Skin of body (tissue), 2 donors: ENCODE measurements around the gene ADORA2A. TPM values are rescaled to one million over a fixed set of nuclear protein-coding genes. Genes with fewer than 3 reads are reported as not detected.

Experiments
- DNase-seq: peaks from one replicate; lab custom pipeline; 2025; lab: John Stamatoyannopoulos, UW
- total RNA-seq: library from RNA; depleted of rRNA; stranded (reverse); fragments of >200 nt; gene quantifications from one replicate; pipeline ENCODE4 v1.2.3, GENCODE V29; 2014

The ADORA2A gene
- total RNA-seq, 1 donor from 2014 or later = 2.7 TPM

DNA sequence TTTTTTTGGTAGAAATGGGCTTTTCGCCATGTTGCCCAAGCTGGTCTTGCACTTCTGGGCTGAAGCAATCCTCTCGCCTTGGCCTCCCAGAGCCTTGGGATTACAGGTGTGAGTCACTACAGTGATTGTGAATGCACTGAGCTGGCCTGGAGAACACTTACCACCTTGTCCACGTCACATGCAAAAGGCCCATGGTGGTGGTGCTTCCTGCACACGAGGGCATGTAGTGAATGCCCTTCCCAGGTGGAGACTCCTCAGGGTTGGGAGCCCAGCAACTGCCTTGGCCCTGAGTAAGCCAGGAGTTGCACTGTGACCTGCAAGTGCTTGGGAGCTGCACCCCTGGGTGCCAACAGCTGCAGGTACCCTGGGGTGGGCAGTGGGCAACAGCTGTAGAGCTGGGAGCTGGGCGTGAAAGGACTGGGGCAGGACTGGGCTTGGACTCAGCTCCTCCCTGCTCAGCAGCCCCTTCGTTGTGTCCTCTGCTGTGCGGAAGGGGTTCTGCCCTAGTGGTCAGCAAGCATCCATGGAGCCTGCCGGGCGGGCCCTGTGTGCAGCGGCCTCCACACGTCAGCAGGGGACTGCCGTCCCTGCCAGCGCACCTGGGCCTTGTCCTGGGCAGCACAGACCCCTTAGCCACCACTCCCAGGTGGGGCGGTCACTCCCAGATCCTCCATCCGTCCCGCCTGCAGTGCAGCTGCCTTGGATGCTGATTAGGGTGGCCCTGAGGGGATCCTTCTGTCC lies 9.3 kb upstream of the ADORA2A start:
- DNase-seq = no peak

DNA sequence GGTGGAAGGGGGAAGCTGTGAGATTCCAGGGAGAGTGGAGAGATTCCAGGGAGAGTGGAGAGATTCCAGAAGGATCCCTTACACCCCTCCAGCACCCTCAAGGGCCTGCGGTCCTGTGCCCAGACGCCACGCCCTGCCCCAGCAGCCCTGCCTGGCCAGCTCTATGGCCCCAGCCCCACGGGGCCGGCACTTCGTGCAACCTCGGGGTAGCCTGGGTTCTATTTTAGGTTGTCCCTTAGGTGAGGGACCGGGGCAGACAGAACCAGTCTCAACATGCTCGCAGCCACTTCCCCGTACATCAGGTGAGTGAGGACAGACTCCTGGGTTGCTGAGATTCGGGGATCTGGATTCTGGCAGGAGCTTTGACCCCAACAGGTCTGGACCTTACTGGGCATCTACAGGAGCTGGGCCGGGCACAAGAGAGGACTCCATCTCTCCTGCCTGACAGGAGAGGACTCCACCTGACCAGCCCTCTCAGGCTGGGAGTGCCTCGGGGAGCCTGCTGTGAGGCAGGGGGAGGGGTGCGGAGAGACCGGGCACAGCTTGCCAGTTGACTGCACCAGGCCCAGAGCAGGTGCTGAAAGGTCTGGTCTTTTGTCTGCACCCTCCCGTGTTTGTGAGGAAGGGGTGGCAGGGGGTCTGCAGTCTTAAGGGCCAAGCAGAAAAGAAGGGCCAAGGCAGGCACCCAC lies 8.5 kb upstream of the ADORA2A start:
- DNase-seq = no peak

DNA sequence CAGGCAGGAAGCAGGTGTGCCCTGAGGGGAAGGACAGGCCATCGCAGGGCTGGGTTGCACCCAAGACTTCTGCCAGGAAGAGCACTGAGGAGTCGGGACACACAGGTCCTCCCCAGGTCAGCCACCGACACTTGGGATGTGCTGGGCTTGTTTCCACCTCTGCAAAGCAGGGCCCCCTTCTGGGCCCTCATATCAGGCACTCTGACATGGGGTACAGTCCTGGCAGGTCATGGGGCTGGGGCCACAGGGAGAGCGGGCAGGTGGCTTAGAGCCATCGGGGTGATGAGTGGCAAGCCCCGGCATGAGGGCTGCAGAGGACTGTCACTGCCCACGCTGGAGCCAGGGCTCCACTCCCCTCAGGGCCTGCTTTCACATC lies 7.9 kb upstream of the ADORA2A start:
- no peak for DNase-seq

DNA sequence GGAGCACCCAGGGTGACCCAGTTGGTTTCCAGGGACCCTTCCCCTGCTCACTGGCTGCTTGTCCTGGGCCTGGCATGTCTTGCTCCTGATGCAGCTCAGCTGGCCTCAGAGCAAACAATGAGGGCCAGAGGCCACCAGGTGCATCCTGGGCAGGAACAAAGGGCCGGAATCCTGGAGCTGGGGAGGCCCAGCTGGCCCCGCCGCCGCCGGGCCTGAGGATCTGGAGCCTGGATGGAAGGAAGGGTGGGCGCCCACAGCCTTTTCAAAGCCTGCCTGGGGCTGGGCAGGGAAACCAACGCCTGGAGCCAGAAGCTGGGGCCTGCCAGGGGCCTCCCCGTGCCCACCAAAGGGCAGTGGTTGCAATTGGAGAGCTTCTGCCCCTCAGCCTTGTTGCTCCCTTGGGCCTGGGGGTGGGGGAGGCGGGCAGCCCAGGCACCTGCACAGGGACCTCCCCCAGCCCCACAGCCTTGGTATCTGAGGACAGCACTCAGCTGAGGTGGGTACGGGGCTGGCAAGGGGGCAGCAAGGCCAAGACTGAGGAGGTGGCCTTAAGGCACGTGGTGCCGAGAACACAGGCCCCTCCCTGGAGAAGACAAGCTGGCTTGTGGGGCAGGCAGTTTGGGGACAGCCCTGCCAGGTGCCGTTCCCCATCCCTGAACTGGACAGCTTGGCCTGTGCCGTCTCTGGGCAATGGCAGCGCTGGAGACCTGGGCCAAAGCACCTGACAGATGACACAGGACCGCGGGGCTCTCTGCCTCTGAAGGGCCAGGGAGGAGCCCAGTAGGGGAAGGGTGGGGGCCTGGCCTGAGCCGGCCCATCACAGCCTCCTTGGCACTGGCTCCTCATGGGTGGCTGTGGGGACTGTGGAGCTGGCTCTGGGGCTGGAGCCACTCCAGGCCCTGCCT lies 7.1 kb upstream of the ADORA2A start:
- DNase-seq = no peak

DNA sequence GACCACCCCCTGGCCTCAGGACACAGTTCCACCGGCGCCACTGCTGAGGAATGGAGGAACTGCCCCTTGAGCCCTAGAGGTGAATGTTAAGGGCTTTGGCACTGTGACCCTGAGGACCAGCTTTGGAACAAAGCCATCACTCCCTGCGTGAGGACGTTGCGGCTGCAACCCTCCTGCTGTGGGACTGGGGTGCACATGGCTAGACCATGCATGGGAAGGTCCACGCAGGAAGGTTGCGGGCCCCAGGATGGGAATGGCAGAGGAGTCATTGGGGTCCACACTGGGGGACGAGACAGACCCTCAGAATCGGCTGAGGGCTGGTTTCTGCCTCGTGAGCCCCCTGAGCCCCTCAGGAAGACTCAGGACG lies 6.4 kb upstream of the ADORA2A start:
- DNase-seq = no peak

DNA sequence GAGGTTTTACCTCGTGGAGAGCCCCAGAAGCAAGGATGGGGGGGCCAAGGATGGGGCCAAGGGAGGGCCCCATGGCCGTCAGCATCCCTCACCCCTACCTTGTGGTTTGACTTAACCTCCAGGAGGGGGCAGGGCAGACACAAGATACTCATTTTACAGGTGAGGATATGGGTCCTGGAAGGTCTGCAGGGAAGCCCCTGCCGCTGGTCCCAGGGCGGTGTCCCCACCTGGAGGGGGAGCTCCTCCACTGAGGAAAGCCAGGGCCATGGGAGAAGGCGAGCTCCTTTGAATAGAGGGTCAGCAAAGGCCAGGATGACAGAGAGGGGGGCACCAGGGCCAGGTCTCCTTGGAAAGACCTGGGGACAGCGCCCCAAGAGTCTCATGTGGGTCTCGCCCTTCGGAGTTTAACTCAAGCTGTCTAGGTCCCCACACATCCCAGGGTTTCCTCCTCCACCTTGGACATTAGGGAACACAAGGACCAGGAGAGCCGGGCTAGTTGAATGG lies 5.9 kb upstream of the ADORA2A start:
- DNase-seq = no peak

DNA sequence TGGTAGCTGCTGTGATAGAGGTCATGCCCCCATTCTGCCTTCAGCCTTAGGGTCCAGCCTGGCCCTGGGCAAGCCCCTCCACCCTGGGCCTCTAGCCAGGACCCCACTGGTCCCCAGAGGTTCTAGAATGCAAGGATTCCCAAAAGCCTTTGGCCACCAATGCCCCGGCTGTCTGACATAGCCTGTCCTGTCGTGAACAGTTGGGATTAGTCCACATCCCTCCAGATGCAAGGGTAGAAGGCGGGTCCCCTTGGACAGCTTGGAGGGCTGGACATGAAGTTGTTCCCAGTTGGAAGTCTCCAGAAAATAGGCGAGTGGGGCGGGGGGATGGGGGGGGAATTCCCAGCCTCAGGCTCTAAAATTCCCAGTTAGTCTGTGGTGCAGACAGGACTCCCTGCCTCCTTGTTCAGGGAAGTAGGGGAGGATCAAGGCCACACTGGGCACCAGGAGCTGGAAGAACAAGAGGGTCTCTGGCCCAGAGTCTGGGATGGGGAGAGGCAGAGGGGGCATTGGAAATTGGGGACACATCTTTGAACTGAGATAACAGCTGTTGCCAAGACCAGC lies 5.2 kb upstream of the ADORA2A start:
- DNase-seq = no peak

DNA sequence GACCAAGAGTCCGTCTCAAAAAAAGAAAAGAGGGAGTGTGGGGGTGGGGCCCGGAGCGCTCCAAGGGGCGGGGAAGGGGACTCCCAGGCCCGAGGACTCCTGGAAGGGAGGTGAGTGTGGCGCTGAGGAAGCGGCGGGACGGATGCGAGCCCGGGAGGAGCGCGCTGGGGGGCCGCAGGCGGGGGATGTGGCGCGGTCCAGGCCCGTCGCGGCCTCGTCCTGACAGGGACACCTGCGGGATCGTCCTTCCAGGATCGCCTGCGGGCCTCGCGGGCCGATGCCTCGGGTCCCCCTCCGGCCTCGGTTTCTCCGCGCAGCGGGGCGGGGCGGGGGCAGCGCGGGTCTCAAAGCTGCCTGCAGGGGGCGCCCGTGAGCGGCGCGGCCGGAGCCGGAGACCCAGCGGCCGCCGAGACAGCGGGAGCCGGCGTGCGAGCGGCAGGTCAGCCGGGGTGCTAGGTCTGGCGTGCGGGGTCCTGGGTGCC lies 3.8 kb upstream of the ADORA2A start:
- no peak for DNase-seq

DNA sequence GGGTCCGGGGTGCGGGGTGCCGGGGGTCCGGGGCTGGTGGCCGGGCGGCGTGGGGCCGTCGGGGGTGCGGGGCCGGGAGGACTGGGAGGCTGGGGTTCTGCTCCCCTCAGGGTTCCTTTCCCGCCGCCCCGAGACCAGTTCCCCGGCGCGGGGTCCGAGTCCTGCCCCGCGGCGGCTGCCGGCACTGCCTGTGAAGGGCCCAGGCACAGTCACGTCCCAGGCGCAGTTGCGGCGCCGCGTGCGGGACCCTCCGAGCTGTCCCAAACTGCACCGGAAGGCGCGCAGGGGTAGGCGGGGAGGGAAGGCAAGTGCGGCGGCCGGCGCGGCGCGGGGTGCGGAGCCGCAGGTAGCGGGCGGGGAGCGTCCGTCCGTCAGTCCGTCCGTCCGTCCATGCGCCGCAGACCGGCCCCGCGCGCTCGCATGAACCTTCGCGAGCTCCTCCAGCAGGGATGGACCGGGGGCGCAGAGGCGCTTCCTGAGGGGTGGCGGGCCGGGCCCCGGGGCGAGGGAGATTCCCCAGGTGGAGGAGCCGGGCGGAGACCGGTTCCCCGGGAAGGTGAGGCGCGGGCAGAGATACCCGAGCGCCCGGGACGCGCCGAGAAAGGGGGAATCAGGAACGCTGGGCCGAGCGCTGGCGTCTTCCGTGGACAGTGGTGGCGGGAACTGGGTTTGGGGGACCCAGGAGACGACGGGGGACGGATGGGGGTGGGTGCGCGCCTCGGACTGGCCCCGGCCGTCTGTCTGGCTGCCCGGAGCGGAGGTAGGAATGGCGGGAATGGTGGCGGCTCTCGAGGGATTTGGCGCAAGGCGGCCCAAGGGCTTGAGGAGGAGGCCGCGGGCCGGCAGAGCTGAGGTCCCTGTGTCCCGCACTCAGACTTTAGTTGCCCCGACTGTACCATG lies 3.1 kb upstream of the ADORA2A start:
- no peak for DNase-seq

DNA sequence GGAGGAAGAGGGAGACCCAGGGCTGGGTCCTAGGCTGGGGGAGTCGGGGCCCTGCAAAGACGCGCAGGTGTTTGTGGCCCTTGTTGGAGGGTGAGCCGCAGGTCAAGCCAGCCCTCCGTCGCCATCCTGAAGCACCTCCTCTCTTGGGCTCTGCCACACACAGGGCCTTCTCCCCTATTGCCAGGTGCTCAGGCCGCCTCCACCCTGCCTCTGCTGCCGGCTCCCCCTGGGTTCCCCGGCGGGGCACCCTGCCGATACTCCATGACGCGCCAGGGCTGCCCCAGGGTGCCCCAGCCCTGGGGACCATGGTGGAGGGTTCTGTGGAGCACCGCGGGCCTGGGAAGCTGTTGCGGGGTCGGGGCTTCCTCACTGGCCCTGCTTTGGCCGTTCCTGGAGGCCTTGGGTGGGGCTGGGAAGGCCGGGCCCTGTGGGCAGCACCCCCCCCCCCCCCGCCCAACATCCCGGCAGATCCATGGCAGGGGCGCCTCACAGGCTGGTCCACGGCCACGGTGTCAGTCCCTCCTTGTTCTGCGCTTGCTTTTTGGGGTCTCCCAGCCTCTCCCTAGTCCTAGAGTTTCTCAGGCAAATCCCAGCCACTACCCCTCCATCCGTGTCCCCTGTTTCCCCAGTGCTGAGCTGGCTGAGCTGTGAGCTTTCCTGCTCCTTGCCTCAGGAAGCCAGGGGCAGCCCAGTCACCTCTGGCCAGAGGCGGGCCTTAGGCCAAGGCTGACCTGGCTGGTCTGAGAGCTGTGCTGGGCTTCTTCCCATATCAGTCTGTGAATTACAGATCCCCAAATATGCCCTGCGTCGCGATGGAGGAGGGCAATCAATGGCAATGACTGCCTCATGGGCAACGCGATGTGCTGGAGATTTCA lies 2.3 kb upstream of the ADORA2A start:
- no peak for DNase-seq

DNA sequence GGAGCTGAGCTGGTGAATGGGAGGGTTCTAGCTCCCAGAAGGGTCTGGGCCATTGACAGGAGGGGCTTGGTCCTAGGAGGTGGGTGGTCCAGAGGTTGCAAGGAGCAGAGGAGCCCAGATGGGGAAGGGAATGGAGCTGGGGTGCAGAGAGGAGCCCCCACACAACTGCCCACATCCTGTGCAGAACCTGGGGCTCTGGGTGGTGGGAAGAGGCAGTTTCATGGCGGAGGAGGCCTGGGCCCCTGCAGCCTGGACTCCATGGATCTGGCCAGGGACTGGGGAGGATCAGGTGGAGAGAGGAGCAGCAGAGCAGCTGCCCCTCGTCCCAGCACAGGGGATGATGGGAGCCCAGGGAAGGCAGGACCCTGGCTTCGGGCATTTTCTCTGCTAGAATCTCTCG lies 963 bp upstream of the ADORA2A start:
- no peak for DNase-seq

DNA sequence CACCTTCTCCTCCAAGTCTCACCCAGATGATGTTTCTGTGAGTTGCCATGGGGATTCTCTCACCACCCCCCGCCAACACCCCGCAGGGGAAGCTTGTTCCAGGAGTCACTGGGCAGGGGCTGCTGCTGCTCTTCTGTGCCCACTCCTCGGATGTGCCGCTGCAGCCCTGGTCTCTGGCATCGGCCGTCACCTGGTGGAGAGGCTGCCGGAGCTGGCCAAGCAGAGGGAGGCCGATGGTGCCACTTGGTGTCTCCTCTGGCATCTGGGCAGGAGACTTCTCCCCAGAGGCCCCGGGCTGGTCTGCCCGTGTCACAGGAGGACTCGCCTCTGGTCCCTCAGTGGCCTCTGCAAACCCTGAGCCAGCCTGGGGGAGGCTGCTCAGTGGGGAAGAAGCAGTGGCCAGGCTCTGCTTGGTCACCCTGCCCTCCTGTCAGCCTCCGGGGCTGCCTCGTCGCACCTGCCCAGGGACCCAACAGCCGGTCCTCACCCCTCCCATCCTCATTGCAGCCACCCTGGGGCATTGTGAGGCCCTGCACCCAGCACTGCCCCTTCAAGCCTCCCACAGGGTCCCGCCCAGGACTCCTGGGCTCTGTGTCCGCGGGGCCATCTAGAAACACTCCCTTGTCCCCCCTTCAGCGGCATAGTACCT lies 424 bp upstream of the ADORA2A start:
- no peak for DNase-seq

DNA sequence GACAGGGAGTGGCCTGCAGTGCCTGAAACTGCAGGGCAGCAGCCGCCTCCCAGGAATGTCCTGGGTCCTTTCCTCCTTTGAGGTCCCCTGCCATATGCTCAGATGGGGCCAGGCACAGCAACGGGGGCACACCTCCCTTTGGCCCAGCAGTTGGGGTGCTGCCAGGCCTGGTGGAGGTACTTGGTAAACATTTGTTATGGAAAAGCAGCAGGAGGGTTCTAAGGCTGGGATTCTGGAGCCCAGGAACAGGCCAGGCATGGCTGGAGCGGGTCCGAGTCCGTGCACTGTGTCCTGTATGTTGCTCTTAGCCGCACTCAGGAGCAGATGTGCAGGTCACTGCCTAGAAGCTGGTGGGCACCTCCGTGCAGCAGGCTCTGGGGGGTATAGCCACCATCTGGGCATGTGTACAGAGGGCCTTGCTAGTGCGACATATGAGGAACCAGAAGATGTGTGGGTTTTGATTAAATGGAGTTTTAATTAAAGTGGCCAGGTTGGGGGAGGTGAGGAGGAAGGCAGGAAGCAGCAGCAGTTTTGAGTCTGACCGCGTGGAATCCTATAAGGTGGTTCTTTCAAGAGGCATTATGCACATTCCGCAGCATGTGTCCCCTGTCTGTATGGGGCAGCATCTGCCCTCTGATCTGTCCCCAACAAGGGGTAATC lies 1.5 kb downstream of the ADORA2A start:
- no peak for DNase-seq

DNA sequence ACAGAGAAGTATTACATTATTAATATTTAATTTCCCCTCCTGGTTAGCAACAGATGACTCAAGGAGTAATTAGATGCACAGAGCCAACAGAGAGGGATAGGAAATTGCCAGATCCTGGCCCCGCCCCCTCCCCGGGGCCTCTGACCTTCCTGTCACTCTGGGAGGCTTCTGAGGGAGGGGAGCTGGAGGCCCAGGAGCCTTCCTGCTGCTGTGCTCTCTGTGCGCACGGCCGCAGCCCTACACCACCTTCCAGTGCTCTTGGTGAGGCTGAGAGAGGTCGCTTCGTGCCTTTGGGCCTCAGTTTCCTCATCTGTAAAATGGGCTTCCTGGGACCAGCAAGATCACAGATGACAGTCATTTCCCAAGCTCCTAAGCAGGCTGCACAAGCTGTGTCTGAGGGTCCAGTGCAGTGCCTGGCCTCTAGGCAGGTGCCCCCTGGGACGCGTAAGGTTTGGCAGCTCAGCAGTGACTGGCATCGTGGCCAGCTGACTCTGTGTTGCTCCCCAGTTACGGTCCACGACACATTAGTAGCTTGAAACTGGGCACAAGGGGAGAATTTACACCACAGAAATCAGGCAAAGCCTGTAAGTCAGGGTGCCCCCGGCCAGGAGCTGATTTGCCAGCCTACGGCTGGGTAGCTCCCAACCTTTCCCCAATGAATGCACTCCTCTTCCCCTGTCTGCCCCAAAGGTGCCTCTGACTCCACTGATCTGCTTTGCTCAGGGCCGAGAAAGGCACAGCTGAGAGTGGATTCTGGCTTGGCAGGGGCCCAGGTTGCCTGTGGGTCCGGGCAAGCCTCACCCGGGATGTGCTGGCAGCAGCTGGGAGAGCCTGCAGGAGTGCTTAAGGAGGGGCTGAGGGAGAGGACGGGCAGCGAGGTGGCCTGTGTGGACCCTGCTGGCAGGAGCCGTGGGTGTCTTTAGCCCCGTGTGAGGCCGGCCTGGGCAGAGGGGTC lies 2.3 kb downstream of the ADORA2A start:
- DNase-seq = no peak

DNA sequence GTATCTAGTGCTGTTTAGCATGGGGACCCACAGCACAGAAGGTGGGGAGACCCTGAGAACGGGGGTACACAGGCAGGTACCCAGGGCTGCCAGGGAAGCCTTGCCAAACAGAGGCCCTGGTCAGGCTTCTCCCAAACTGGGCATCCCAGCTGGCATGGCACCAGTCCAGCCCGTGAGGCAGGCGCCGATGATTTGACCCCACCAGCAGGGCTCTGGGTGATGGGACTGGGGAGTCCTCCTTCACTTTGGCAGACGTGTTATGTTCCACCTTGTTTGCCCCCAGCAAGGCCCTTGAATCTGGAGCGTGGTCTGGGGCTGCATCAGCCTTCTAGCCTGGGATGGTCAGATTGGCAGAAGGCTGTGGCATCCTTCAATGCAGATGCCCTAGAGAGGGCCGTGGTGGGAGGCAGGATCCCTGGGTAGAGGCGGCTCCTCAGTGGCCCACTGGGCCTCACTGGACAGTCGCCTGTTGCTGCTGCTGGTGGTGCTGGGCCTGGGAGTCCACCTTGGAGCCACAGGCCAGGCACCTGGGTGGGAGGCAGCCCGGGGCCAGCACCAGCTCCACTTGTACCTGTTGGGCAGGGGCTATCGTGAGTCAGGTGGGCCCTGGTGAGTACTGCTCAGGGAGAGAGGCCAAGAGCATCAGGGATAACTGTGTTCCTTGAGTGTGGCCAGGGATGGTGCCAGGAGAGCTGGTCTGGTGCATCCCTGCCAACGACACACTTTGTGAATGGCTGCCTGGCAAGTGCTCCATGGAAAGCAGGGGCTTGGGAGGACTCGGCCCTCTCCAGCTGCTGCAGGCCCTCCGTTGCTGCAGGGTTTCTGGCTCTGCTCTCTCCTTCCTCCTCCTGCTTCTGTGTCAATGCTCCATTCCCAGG lies 3.3 kb downstream of the ADORA2A start:
- no peak for DNase-seq

DNA sequence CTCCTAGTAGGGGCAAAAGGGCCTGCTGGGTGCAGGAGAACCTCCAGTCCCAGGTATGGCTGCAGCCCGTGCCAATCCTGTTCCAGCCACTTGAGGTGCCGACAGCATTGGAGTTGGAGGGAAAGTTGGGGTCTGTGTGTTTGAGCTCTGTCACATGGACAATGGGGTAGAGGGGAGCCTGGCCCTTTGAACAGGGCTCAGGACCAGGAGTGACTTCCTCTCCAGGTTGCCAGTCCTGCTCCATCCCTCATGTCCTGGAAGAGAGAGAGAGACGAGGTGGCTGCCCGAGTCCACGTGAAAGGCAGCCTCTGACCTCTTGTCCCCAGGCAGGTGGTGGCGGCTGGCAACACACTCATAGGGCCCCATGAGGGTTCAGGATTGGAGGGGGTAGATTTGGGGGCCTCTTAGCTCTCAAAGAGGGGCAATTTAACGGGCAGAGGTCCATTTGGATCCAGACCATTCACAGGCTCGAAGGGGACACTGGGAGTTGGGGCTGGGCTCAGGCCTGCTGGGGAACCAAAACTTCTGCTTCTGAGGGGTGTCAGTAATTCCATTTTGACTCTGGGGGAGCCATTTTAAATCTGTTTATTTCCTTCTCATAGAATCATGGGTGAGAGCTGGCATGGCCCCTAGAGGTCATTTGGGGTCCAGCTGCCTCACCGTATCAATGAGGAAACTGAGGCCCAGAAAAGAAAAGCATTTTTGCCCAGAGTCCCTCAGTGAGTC lies 4.1 kb downstream of the ADORA2A start:
- DNase-seq = no peak
